Naive thymus-derived CD4-positive, alpha-beta T cell (primary cell): Measurements from ENCODE around the gene MRPS34. TPM values are rescaled to one million over a fixed set of nuclear protein-coding genes. Genes with fewer than 3 reads are reported as not detected.

Source experiments
- ATAC-seq: fragments of 150-1000 bp; cut with Tn5 transposase; 2 replicates; pipeline ENCODE4 v1.10.0; 2021; ENCODE audit warnings: mild to moderate bottlenecking, moderate library complexity
- CTCF ChIA-PET: fragments of 350-600 bp; sonication (Branson Sonifier 250); formaldehyde crosslinking; loops from one replicate; lab custom pipeline; 2021; ENCODE audit warnings: antibody characterized with exemption; lab: Charles Lee
- POLR2A ChIA-PET: fragments of 350-600 bp; sonication (Branson Sonifier 250); formaldehyde crosslinking; loops from one replicate; lab custom pipeline; 2021; ENCODE audit warnings: antibody characterized with exemption, inconsistent platforms; lab: Charles Lee
- DNase-seq, 9 donors: peaks; one replicate each; pipeline versions ENCODE4 v3.0.0 to v3.0.0-alpha.2; 2020 to 2022; ENCODE audit warnings: mixed read lengths in 1 of 9
- H3K27ac ChIP-seq: one replicate; pipeline ENCODE4 v1.7.0; 2013; ENCODE audit warnings: mild to moderate bottlenecking, low read depth, low read length, moderate library complexity
- H3K27me3 ChIP-seq, 2 donors: one replicate each; pipeline ENCODE4 v1.7.0; 2013; ENCODE audit warnings: low read length in 2 of 2, mild to moderate bottlenecking in 2 of 2, moderate library complexity in 2 of 2; ENCODE audit not compliant: control insufficient read depth in 2 of 2, insufficient read depth in 2 of 2
- H3K36me3 ChIP-seq, 3 experiments: 1 replicate in 2 of 3; 2 replicates in 1 of 3; pipeline ENCODE4 v1.7.0; 2013; ENCODE audit warnings: low read length in 3 of 3, mild to moderate bottlenecking in 3 of 3, moderate library complexity in 1 of 3; ENCODE audit not compliant: insufficient read depth in 3 of 3, control insufficient read depth in 2 of 3
- H3K4me1 ChIP-seq, 2 donors: one replicate each; pipeline ENCODE4 v1.7.0; 2013; ENCODE audit warnings: low read length in 2 of 2, mild to moderate bottlenecking in 2 of 2, moderate library complexity in 1 of 2; ENCODE audit not compliant: control insufficient read depth in 2 of 2, insufficient read depth in 2 of 2
- H3K4me3 ChIP-seq: 2 replicates; pipeline ENCODE4 v1.7.0; 2013; ENCODE audit warnings: mild to moderate bottlenecking, low read length
- H3K9me3 ChIP-seq, 3 experiments: 1 replicate in 2 of 3; 2 replicates in 1 of 3; pipeline ENCODE4 v1.7.0; 2013; ENCODE audit warnings: low read length in 3 of 3; ENCODE audit not compliant: control insufficient read depth in 2 of 3
- H3K27ac Mint-ChIP-seq, 9 donors: one replicate each; pipeline ENCODE4 v1.8.0; 2020 to 2022; ENCODE audit warnings: mixed read lengths in 9 of 9, mild to moderate bottlenecking in 8 of 9, moderate library complexity in 5 of 9, inconsistent platforms in 2 of 9
- H3K27me3 Mint-ChIP-seq, 5 donors: one replicate each; pipeline ENCODE4 v1.8.0; 2021 to 2022; ENCODE audit warnings: mixed read lengths in 5 of 5, mild to moderate bottlenecking in 1 of 5
- H3K36me3 Mint-ChIP-seq, 5 donors: one replicate each; pipeline ENCODE4 v1.8.0; 2020 to 2022; ENCODE audit warnings: mixed read lengths in 5 of 5, mild to moderate bottlenecking in 3 of 5, inconsistent platforms in 1 of 5
- H3K4me1 Mint-ChIP-seq, 7 donors: one replicate each; pipeline ENCODE4 v1.8.0; 2020 to 2022; ENCODE audit warnings: mixed read lengths in 7 of 7, mild to moderate bottlenecking in 3 of 7, inconsistent platforms in 1 of 7
- H3K4me3 Mint-ChIP-seq, 10 donors: one replicate each; pipeline ENCODE4 v1.8.0; 2020 to 2022; ENCODE audit warnings: mild to moderate bottlenecking in 10 of 10, mixed read lengths in 10 of 10, moderate library complexity in 6 of 10, inconsistent platforms in 2 of 10
- H3K9me3 Mint-ChIP-seq, 11 donors: one replicate each; pipeline ENCODE4 v1.8.0; 2020 to 2022; ENCODE audit warnings: mixed read lengths in 11 of 11, mild to moderate bottlenecking in 4 of 11, inconsistent platforms in 1 of 11, moderate library complexity in 1 of 11
- intact Hi-C, 2 donors: fragments of 100-400 bp; cut with micrococcal nuclease; formaldehyde crosslinking; loops; one replicate each; pipeline ENCODE4 v1.15.1; 2023
- polyA plus RNA-seq, 2 donors: library from polyadenylated mRNA; unstranded; fragments of 300-500 nt; fragmentation: Illumina TruSeq; gene quantifications; one replicate each; pipeline ENCODE4 v1.2.3, GENCODE V29; 2021
- total RNA-seq, 6 experiments: library from RNA in 5 of 6; stranded (reverse) in 5 of 6; gene quantifications; 1 replicate in 5 of 6; 2 replicates in 1 of 6; pipeline ENCODE4 v1.2.3 and lab custom pipeline; 2021 to 2026

MRPS34 gene
- total and polyA plus RNA-seq, 7 experiments from 2014 or later: 41.6 to 162 (median 60.9) TPM

- DNase-seq (no peak), ATAC-seq (no peak)
- Mint-ChIP-seq H3K27me3 (peaks cover 0 to 2% (median 0%) of the 10 kb centered on the region in 5 donors), H3K4me3 (peak overlapping the region in 9 of 10 donors; percentile 31 to 77 (median 73)), H3K27ac (peak overlapping the region in 5 of 9 donors; percentile 18 to 68 (median 55)), H3K36me3 (peaks cover 0 to 5% (median 4%) of the 10 kb centered on the region in 5 donors), H3K4me1 (peaks cover 5 to 45% (median 21%) of the 10 kb centered on the region in 7 donors), H3K9me3 (no peaks in the 10 kb centered on the region)
- ChIA-PET CTCF (no interaction called here), POLR2A (interaction anchor here (0.6 to 1.3 kb wide), 3 partner anchors 11 to 370 kb away, joined by 3 to 5 read pairs (median 4); no protein-coding TSS in a partner anchor)
- no peaks in the 10 kb centered on the region for H3K27me3 ChIP-seq
- peaks cover 0 to 53% (median 4%) of the 10 kb centered on the region in 3 experiments for H3K36me3 ChIP-seq
- no peak overlapping the region for H3K27ac ChIP-seq
- H3K9me3 ChIP-seq: no peaks in the 10 kb centered on the region
- peaks cover 13 to 28% of the 10 kb centered on the region in 2 donors for H3K4me1 ChIP-seq
- no peak overlapping the region for H3K4me3 ChIP-seq
- intact Hi-C loops: loop anchor here (10.0 kb wide), 4 partner anchors 360 to 1200 kb away; partner anchors contain the start of genes TRAF7 (in 2 of the 2), UBE2I (in 1 of the 2) and UQCC4 (in 1 of the 2)
These were observed 12.3 kb upstream of the MRPS34 start for GRCh38 chr16:1784977-1785845.

- peak; percentile 92 for ATAC-seq
These were observed 9.7 kb upstream of the MRPS34 start, which contains the start of the genes NUBP2 and SPSB3 for GRCh38 chr16:1782408-1783264. Gene NUBP2, plus strand, starts transcription at chr16:1782960. Its CDS starts 61 bp downstream, at chr16:1783021. Gene SPSB3, minus strand, starts transcription at chr16:1782571. Its CDS starts 1,088 bp downstream, at chr16:1781483.

GRCh38 chr16:1781758-1782407, 8.9 kb upstream of the MRPS34 start:
- Histone ChIP-seq H3K9me3 (no peaks in the 10 kb centered on the region), H3K4me3 (peak overlapping the region; percentile 92), H3K27me3 (no peaks in the 10 kb centered on the region), H3K36me3 (peaks cover 0 to 52% (median 0%) of the 10 kb centered on the region in 3 experiments), H3K27ac (peak overlapping the region; percentile 76), H3K4me1 (peaks cover 13 to 28% of the 10 kb centered on the region in 2 donors)
- Mint-ChIP-seq H3K27ac (peak overlapping the region; percentile 70 to 96 (median 87)), H3K9me3 (no peaks in the 10 kb centered on the region), H3K4me3 (peak overlapping the region; percentile 85 to 98 (median 94)), H3K4me1 (peaks cover 0 to 48% (median 22%) of the 10 kb centered on the region in 7 donors), H3K36me3 (peaks cover 0 to 3% (median 0%) of the 10 kb centered on the region in 5 donors), H3K27me3 (peaks cover 0 to 2% (median 0%) of the 10 kb centered on the region in 5 donors)
- ChIA-PET CTCF (interaction anchor here (0.6 to 1.6 kb wide), 5 partner anchors 8 to 290 kb away, joined by 4 to 13 read pairs (median 8); partner anchors contain the start of genes EME2, MAPK8IP3, MRPS34 and NME3), POLR2A (interaction anchor here (0.6 to 3.7 kb wide), 24 partner anchors 9 to 1086 kb away, joined by 3 to 93 read pairs (median 6); partner anchors contain the start of genes AMDHD2, ATP6V0C, EME2 and FAHD1)
- DNase-seq: peak in 5 of 9 donors; percentile 37 to 47 (median 41)
- intact Hi-C loops: loop anchor here (1.0 to 10.0 kb wide), 8 partner anchors 9 to 1197 kb away; partner anchors contain the start of genes HAGH (in 2 of the 2), MRPS34 (in 2 of the 2), TRAF7 (in 2 of the 2) and UQCC4 (in 2 of the 2)
- peak; percentile 1 for ATAC-seq

More at GRCh38 chr16:1782408-1783264, 9.7 kb upstream of the MRPS34 start, which contains the start of the genes NUBP2 and SPSB3:
- H3K9me3 Mint-ChIP-seq: no peaks in the 10 kb centered on the region
- CTCF ChIA-PET: interaction anchor here (0.6 to 1.6 kb wide), 5 partner anchors 9 to 291 kb away, joined by 3 to 13 read pairs (median 8); partner anchors contain the start of genes EME2, MAPK8IP3, MRPS34 and NME3
- intact Hi-C loops: loop anchor here (1.0 to 10.0 kb wide), 8 partner anchors 9 to 1198 kb away; partner anchors contain the start of genes HAGH (in 2 of the 2), MRPS34 (in 2 of the 2), TRAF7 (in 2 of the 2) and UQCC4 (in 2 of the 2)
- Histone ChIP-seq H3K27me3 (no peaks in the 10 kb centered on the region), H3K4me3 (peak within 1 kb of the TSS; percentile 92), H3K4me1 (peaks cover 13 to 28% of the 10 kb centered on the region in 2 donors), H3K36me3 (peaks cover 0 to 52% (median 0%) of the 10 kb centered on the region in 3 experiments), H3K9me3 (no peaks in the 10 kb centered on the region), H3K27ac (peak within 1 kb of the TSS; percentile 76)
- H3K27ac Mint-ChIP-seq: peak within 1 kb of the TSS; percentile 77 to 98 (median 93)
- POLR2A ChIA-PET: interaction anchor here (0.5 to 3.7 kb wide), 34 partner anchors 8 to 1146 kb away, joined by 3 to 93 read pairs (median 4); partner anchors contain the start of genes AMDHD2, ATP6V0C, EME2 and FAHD1
- peaks cover 0 to 3% (median 0%) of the 10 kb centered on the region in 5 donors for H3K36me3 Mint-ChIP-seq
- H3K4me3 Mint-ChIP-seq: peak within 1 kb of the TSS; percentile 90 to 98 (median 94)
- peaks cover 0 to 2% (median 0%) of the 10 kb centered on the region in 5 donors for H3K27me3 Mint-ChIP-seq
- H3K4me1 Mint-ChIP-seq: peaks cover 0 to 48% (median 22%) of the 10 kb centered on the region in 7 donors
- DNase-seq: peak; percentile 83 to 98 (median 97)

- DNase-seq (no peak), ATAC-seq (no peak)
- peaks cover 0 to 52% (median 0%) of the 10 kb centered on the region in 3 experiments for H3K36me3 ChIP-seq
- ChIA-PET CTCF (interaction anchor here (0.8 kb wide), 1 partner anchor 9 kb away, joined by 4 read pairs; the partner anchor contains the start of genes EME2 and MRPS34), POLR2A (interaction anchor here (1.1 to 3.7 kb wide), 5 partner anchors 10 to 733 kb away, joined by 3 to 93 read pairs (median 15); partner anchors contain the start of genes ATP6V0C, EME2, FAHD1 and HAGH)
- intact Hi-C loops: loop anchor here (10.0 kb wide), 4 partner anchors 356 to 1196 kb away; partner anchors contain the start of genes TRAF7 (in 2 of the 2), UBE2I (in 1 of the 2) and UQCC4 (in 1 of the 2)
- peak overlapping the region; percentile 76 for H3K27ac ChIP-seq
- H3K27ac Mint-ChIP-seq: peak overlapping the region; percentile 62 to 88 (median 79)
- peak overlapping the region; percentile 81 to 95 (median 88) for H3K4me3 Mint-ChIP-seq
- H3K9me3 ChIP-seq: no peaks in the 10 kb centered on the region
- H3K27me3 ChIP-seq: no peaks in the 10 kb centered on the region
- peaks cover 0 to 48% (median 22%) of the 10 kb centered on the region in 7 donors for H3K4me1 Mint-ChIP-seq
- H3K27me3 Mint-ChIP-seq: peaks cover 0 to 2% (median 0%) of the 10 kb centered on the region in 5 donors
- H3K4me3 ChIP-seq: peak overlapping the region; percentile 92
- peaks cover 13 to 28% of the 10 kb centered on the region in 2 donors for H3K4me1 ChIP-seq
- peaks cover 0 to 3% (median 0%) of the 10 kb centered on the region in 5 donors for H3K36me3 Mint-ChIP-seq
- H3K9me3 Mint-ChIP-seq: no peaks in the 10 kb centered on the region
These were observed 8.3 kb upstream of the MRPS34 start for GRCh38 chr16:1781254-1781653.

- no peak for DNase-seq
- Histone ChIP-seq H3K27me3 (no peaks in the 10 kb centered on the region), H3K4me1 (peaks cover 13 to 24% of the 10 kb centered on the region in 2 donors), H3K9me3 (no peaks in the 10 kb centered on the region), H3K27ac (peak overlapping the region; percentile 76), H3K4me3 (no peak overlapping the region), H3K36me3 (peaks cover 0 to 52% (median 0%) of the 10 kb centered on the region in 3 experiments)
- H3K27me3 Mint-ChIP-seq: peaks cover 0 to 2% (median 0%) of the 10 kb centered on the region in 5 donors
- H3K4me3 Mint-ChIP-seq: peak overlapping the region in 9 of 10 donors; percentile 20 to 95 (median 88)
- intact Hi-C loops: loop anchor here (10.0 kb wide), 4 partner anchors 356 to 1196 kb away; partner anchors contain the start of genes TRAF7 (in 2 of the 2), UBE2I (in 1 of the 2) and UQCC4 (in 1 of the 2)
- no peaks in the 10 kb centered on the region for H3K9me3 Mint-ChIP-seq
- no peak for ATAC-seq
- POLR2A ChIA-PET: interaction anchor here (0.6 to 3.7 kb wide), 3 partner anchors 9 to 45 kb away, joined by 3 to 93 read pairs (median 33); partner anchors contain the start of genes EME2, FAHD1, HAGH and MRPS34
- peak overlapping the region in 5 of 9 donors; percentile 62 to 88 (median 82) for H3K27ac Mint-ChIP-seq
- peaks cover 0 to 3% (median 0%) of the 10 kb centered on the region in 5 donors for H3K36me3 Mint-ChIP-seq
- H3K4me1 Mint-ChIP-seq: peaks cover 0 to 47% (median 21%) of the 10 kb centered on the region in 7 donors
- CTCF ChIA-PET: no interaction called here
These were observed 7.7 kb upstream of the MRPS34 start for GRCh38 chr16:1780677-1781072.
